HL-60 (cell line): ENCODE results near the gene P2RX2.

Experiments
- CTCF ChIP-seq: IDR thresholded peaks from one replicate; pipeline ENCODE4 v1.5.1; 2011; ENCODE audit warnings: low read length, control low read depth, inconsistent platforms; ENCODE audit not compliant: insufficient read depth
- POLR2AphosphoS5 ChIP-seq: IDR thresholded peaks from 2 replicates; pipeline ENCODE4 v1.6.1; 2012; ENCODE audit warnings: low read depth

GRCh38 chr12:132632521-132633228 lies 14.1 kb downstream of the P2RX2 start:
- TF ChIP-seq POLR2AphosphoS5, result no peak
- TF ChIP-seq CTCF, result no peak
